ENCODE data around the gene TRPV2.

DNA sequence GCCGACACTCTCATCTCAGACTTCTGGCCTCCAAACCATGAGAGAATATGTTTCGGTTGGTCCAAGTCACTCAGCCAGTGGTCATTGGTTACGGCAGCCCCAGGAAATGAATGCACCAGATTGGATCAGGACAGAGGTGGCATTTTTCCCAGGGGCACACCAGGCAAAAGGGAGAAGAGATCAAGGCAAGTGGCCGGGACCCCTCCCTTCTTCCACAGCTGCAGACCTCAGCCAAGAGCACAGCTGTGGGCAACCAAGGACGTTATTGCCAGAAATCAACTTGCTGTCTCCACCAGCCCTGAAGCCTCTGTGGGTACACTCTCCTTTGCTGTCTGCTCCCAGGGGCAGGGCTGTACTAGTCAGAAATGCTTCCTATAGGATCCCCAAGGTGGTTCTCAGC, 55.9 kb downstream of the TRPV2 start:
- TF ChIP-seq GATA2 (IDR thresholded peaks at IDR 0.05; ENCODE audit: low read depth, low read length) = no peak
- TF ChIP-seq GATA3 (IDR thresholded peaks at IDR 0.05; ENCODE audit: low read depth, low read length) = no peak
